B cell (primary cell): ENCODE measurements around the gene HOMER2. TPM values are rescaled to one million over a fixed set of nuclear protein-coding genes. Genes with fewer than 3 reads are reported as not detected.

Experiments used
- ATAC-seq: fragments of 200-7000 bp; cut with Tn5 transposase; one replicate; pipeline ENCODE4 v1.10.0; 2021; ENCODE audit warnings: low read depth, mild to moderate bottlenecking, moderate number of reproducible peaks, moderate library complexity
- CTCF ChIA-PET: fragments of 350-600 bp; sonication (Branson Sonifier 250); formaldehyde crosslinking; loops from one replicate; lab custom pipeline; 2021; ENCODE audit warnings: antibody characterized with exemption, inconsistent platforms; lab: Charles Lee
- POLR2A ChIA-PET: fragments of 350-600 bp; sonication (Branson Sonifier 250); formaldehyde crosslinking; loops from one replicate; lab custom pipeline; 2021; ENCODE audit warnings: antibody characterized with exemption; lab: Charles Lee
- DNase-seq: peaks from one replicate; pipeline ENCODE4 v3.0.0; 2013
- H2AFZ ChIP-seq: 2 replicates; pipeline ENCODE4 v1.6.1; 2012; ENCODE audit warnings: mild to moderate bottlenecking, low read depth, low read length; ENCODE audit not compliant: insufficient read depth, poor library complexity, severe bottlenecking
- H3K27ac ChIP-seq, 2 donors: 1 replicate in 1 of 2; 2 replicates in 1 of 2; pipeline ENCODE4 v1.5.1; 2012 to 2013; ENCODE audit warnings: low read length in 2 of 2, mild to moderate bottlenecking in 2 of 2, moderate library complexity in 1 of 2
- H3K27me3 ChIP-seq, 4 experiments: fragments of 200-600 bp in 1 of 4; sonication (generic) in 1 of 4; replicated peaks in 1 of 4; 1 replicate in 2 of 4; 2 replicates in 2 of 4; pipeline versions ENCODE4 v1.6.1 to v1.7.0; 2013 to 2016; ENCODE audit warnings: low read length in 3 of 4, mild to moderate bottlenecking in 2 of 4, mixed read lengths in 1 of 4, moderate library complexity in 1 of 4; ENCODE audit not compliant: insufficient read depth in 4 of 4, control insufficient read depth in 3 of 4; ENCODE audit errors: control extremely low read depth in 1 of 4
- H3K36me3 ChIP-seq, 2 experiments: replicated peaks in 1 of 2; 1 replicate in 1 of 2; 2 replicates in 1 of 2; pipeline versions ENCODE4 v1.6.1 to v1.7.1; 2013; ENCODE audit warnings: low read length in 1 of 2; ENCODE audit not compliant: insufficient read depth in 2 of 2, control insufficient read depth in 1 of 2; ENCODE audit errors: control extremely low read depth in 1 of 2, extremely low read depth in 1 of 2
- H3K4me1 ChIP-seq, 2 donors: fragments of 200-600 bp in 1 of 2; sonication (generic) in 1 of 2; 1 replicate in 1 of 2; 2 replicates in 1 of 2; pipeline versions ENCODE4 v1.5.1 to v1.6.1; 2013 to 2017; ENCODE audit warnings: low read length in 2 of 2; ENCODE audit not compliant: control insufficient read depth in 2 of 2, insufficient read depth in 2 of 2
- H3K4me2 ChIP-seq: replicated peaks from 2 replicates; pipeline ENCODE3; 2012; ENCODE audit warnings: mild to moderate bottlenecking, low read depth, low read length; ENCODE audit not compliant: poor library complexity, severe bottlenecking
- H3K4me3 ChIP-seq, 5 experiments: fragments of 200-600 bp in 1 of 5; sonication (generic) in 1 of 5; 1 replicate in 3 of 5; 2 replicates in 2 of 5; pipeline versions ENCODE4 v1.5.1 to v1.7.0; 2011 to 2016; ENCODE audit warnings: low read length in 4 of 5, mild to moderate bottlenecking in 4 of 5, low read depth in 2 of 5, control low read depth in 1 of 5, moderate library complexity in 1 of 5; ENCODE audit not compliant: insufficient read depth in 1 of 5; ENCODE audit errors: control extremely low read depth in 1 of 5, extremely low read depth in 1 of 5
- H3K79me2 ChIP-seq: fragments of 200-600 bp; sonication (generic); one replicate; pipeline ENCODE4 v1.6.0; 2016; ENCODE audit warnings: low read length; ENCODE audit not compliant: control insufficient read depth, insufficient read depth
- H3K9ac ChIP-seq: fragments of 200-600 bp; sonication (generic); 2 replicates; pipeline ENCODE4 v1.6.1; 2017; ENCODE audit warnings: mild to moderate bottlenecking, low read length, moderate library complexity
- H3K9me3 ChIP-seq, 3 donors: one replicate each; pipeline versions ENCODE4 v1.6.1 to v1.7.1; 2013; ENCODE audit warnings: low read length in 2 of 3; ENCODE audit not compliant: control insufficient read depth in 2 of 3, insufficient read depth in 1 of 3; ENCODE audit errors: control extremely low read depth in 1 of 3
- H4K20me1 ChIP-seq: 2 replicates; pipeline ENCODE4 v1.6.0; 2012; ENCODE audit warnings: mild to moderate bottlenecking, low read length; ENCODE audit not compliant: insufficient read depth, control insufficient read depth, poor library complexity, severe bottlenecking
- H3K27ac Mint-ChIP-seq: one replicate; pipeline ENCODE4 v1.8.0; 2021; ENCODE audit warnings: mixed read lengths
- H3K27me3 Mint-ChIP-seq: one replicate; pipeline ENCODE4 v1.8.0; 2021; ENCODE audit warnings: mixed read lengths
- H3K4me1 Mint-ChIP-seq: one replicate; pipeline ENCODE4 v1.8.0; 2021; ENCODE audit warnings: mixed read lengths
- H3K4me3 Mint-ChIP-seq: one replicate; pipeline ENCODE4 v1.8.0; 2021; ENCODE audit warnings: mixed read lengths
- H3K9me3 Mint-ChIP-seq: one replicate; pipeline ENCODE4 v1.8.0; 2022; ENCODE audit warnings: mixed read lengths; ENCODE audit not compliant: insufficient read depth
- CTCF ChIP-seq: fragments of 200-600 bp; IDR thresholded peaks from one replicate; pipeline ENCODE4 v1.8.0; 2022; ENCODE audit warnings: antibody characterized with exemption, mild to moderate bottlenecking
- EZH2 ChIP-seq: IDR thresholded peaks from 2 replicates; pipeline ENCODE4 v1.6.1; 2012; ENCODE audit warnings: borderline replicate concordance, low read depth, mild to moderate bottlenecking, moderate library complexity, low read length; ENCODE audit not compliant: insufficient read depth, poor library complexity, severe bottlenecking
- WGBS: methylation state at CpG from one replicate; pipeline ENCODE4 v1.1.5; 2013; ENCODE audit warnings: missing lambda C conversion rate; ENCODE audit not compliant: insufficient coverage; 5-methylcytosine and 5-hydroxymethylcytosine counted together
- intact Hi-C: fragments of 100-400 bp; cut with micrococcal nuclease; formaldehyde crosslinking; loops from one replicate; pipeline ENCODE4 v1.10.0; 2022
- polyA plus RNA-seq: library from polyadenylated mRNA; depleted of rRNA; stranded (reverse); fragments of >200 nt; gene quantifications from 2 replicates; pipeline ENCODE4 v1.2.3, GENCODE V29; 2012
- total RNA-seq, 2 donors: library from RNA; stranded (reverse); fragments of 120-200 nt in 1 of 2; gene quantifications; 1 replicate in 1 of 2; 2 replicates in 1 of 2; pipeline versions ENCODE4 v1.2.3 to v1.2.4, GENCODE V29; 2013 to 2022

Gene HOMER2
- total and polyA plus RNA-seq, 2 donors (not counting 1 experiment from before 2014, with no cell fraction given), result 5.7 to 19.5 TPM

GRCh38 chr15:82864967-82865366 is 87.6 kb downstream of the HOMER2 start:
- WGBS, result 93% methylated on average over 2 of the region's 2 CpGs
- no peak overlapping the region for H3K27ac ChIP-seq
- Mint-ChIP-seq H3K9me3 (no peaks in the 10 kb centered on the region), H3K4me3 (no peak overlapping the region), H3K4me1 (peaks cover 4% of the 10 kb centered on the region), H3K27ac (no peak overlapping the region), H3K27me3 (no peaks in the 10 kb centered on the region)
- TF ChIP-seq CTCF (no peak), EZH2 (no peak)
- H3K27me3 ChIP-seq, result no peaks in the 10 kb centered on the region
- intact Hi-C loops, result no loop called here
- no peak for DNase-seq
- H3K9ac ChIP-seq, result no peak overlapping the region
- no peaks in the 10 kb centered on the region for H3K36me3 ChIP-seq
- H2AFZ ChIP-seq, result no peak overlapping the region
- ChIA-PET CTCF (no interaction called here), POLR2A (no interaction called here)
- H3K4me1 ChIP-seq, result no peaks in the 10 kb centered on the region
- no peak for ATAC-seq
- no peaks in the 10 kb centered on the region for H3K9me3 ChIP-seq
- H4K20me1 ChIP-seq, result no peaks in the 10 kb centered on the region
- H3K4me2 ChIP-seq, result no peak overlapping the region
- no peak overlapping the region for H3K4me3 ChIP-seq
- H3K79me2 ChIP-seq, result no peaks in the 10 kb centered on the region

DNA sequence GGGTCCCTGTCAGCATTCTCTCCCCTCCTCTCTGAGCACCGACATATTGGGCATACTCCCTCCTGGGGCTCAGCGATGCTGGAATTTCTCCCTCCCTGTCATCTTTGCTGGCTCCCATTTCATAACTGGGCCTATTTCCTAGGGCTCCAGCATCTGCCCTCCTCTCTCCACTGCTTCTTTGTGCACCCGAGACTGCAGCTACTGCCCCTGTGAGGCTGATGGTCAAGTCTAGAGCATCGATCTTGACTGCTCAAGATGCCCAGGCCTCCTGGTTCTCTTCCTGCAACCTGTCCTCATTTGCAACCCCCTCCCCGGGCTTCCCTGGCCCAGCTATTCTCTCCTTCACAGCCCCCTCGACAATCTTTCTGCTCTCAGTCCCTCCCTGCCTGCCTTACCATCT is 89.6 kb downstream of the HOMER2 start:
- no peak for ATAC-seq
- ChIA-PET POLR2A (no interaction called here), CTCF (no interaction called here)
- 98% methylated on average over 5 of the region's 6 CpGs for WGBS
- H3K4me3 ChIP-seq, result no peak overlapping the region
- no peaks in the 10 kb centered on the region for H3K4me1 ChIP-seq
- H3K36me3 ChIP-seq, result no peaks in the 10 kb centered on the region
- no peaks in the 10 kb centered on the region for H3K79me2 ChIP-seq
- H3K4me2 ChIP-seq, result no peak overlapping the region
- no peak overlapping the region for H3K4me3 Mint-ChIP-seq
- TF ChIP-seq CTCF (no peak), EZH2 (no peak)
- H3K9ac ChIP-seq, result no peak overlapping the region
- H3K4me1 Mint-ChIP-seq, result peaks cover 4% of the 10 kb centered on the region
- H3K9me3 Mint-ChIP-seq, result no peaks in the 10 kb centered on the region
- H4K20me1 ChIP-seq, result no peaks in the 10 kb centered on the region
- no peaks in the 10 kb centered on the region for H3K27me3 ChIP-seq
- no peaks in the 10 kb centered on the region for H3K9me3 ChIP-seq
- DNase-seq, result no peak
- no peaks in the 10 kb centered on the region for H3K27me3 Mint-ChIP-seq
- H3K27ac ChIP-seq, result no peak overlapping the region
- no peak overlapping the region for H2AFZ ChIP-seq
- intact Hi-C loops, result no loop called here
- H3K27ac Mint-ChIP-seq, result no peak overlapping the region
